Lung (tissue), 12 donors: ENCODE data around the gene PDHX. TPM values are rescaled to one million over a fixed set of nuclear protein-coding genes. Genes with fewer than 3 reads are reported as not detected.

Experiments used
- ATAC-seq: fragments of 200-7000 bp; cut with Tn5 transposase; one replicate; pipeline ENCODE4 v1.9.1; 2020; ENCODE audit warnings: moderate number of reproducible peaks; ENCODE audit not compliant: insufficient read depth, low FRiP score
- DNase-seq, 3 donors: peaks; one replicate each; pipeline ENCODE4 v3.0.0-alpha.2; 2013 to 2017
- H3K27ac ChIP-seq, 2 donors: one replicate each; pipeline ENCODE4 v1.5.1; 2013; ENCODE audit warnings: mild to moderate bottlenecking in 2 of 2, moderate library complexity in 2 of 2, control low read depth in 1 of 2, inconsistent platforms in 1 of 2, low read depth in 1 of 2, low read length in 1 of 2
- H3K27me3 ChIP-seq, 3 donors: one replicate each; pipeline ENCODE4 v1.5.1; 2013; ENCODE audit warnings: low read length in 2 of 3; ENCODE audit not compliant: control insufficient read depth in 3 of 3, insufficient read depth in 3 of 3
- H3K36me3 ChIP-seq, 4 donors: one replicate each; pipeline ENCODE4 v1.5.1; 2013; ENCODE audit warnings: low read length in 4 of 4, mild to moderate bottlenecking in 1 of 4, moderate library complexity in 1 of 4; ENCODE audit not compliant: control insufficient read depth in 4 of 4, insufficient read depth in 4 of 4
- H3K4me1 ChIP-seq, 5 donors: one replicate each; pipeline ENCODE4 v1.5.1; 2013; ENCODE audit warnings: low read length in 5 of 5, mild to moderate bottlenecking in 2 of 5, moderate library complexity in 1 of 5; ENCODE audit not compliant: control insufficient read depth in 5 of 5, insufficient read depth in 5 of 5
- H3K4me3 ChIP-seq: one replicate; pipeline ENCODE4 v1.5.1; 2013; ENCODE audit warnings: mild to moderate bottlenecking, control low read depth, moderate library complexity
- H3K9ac ChIP-seq, 2 donors: one replicate each; pipeline ENCODE4 v1.5.1; 2013; ENCODE audit warnings: low read length in 2 of 2, control low read depth in 1 of 2; ENCODE audit not compliant: insufficient read depth in 1 of 2
- H3K9me3 ChIP-seq, 4 donors: one replicate each; pipeline ENCODE4 v1.5.1; 2013; ENCODE audit warnings: low read length in 3 of 4, mild to moderate bottlenecking in 1 of 4, moderate library complexity in 1 of 4; ENCODE audit not compliant: control insufficient read depth in 4 of 4, insufficient read depth in 3 of 4
- CTCF ChIP-seq: IDR thresholded peaks from 2 replicates; pipeline ENCODE4 v1.5.1; 2012; ENCODE audit warnings: mild to moderate bottlenecking; ENCODE audit errors: control extremely low read depth, extremely low read depth
- WGBS, 2 donors: extraction: QIAGEN DNeasy Blood & Tissue Kit; methylation state at CpG; one replicate each; pipeline ENCODE4 v1.1.7; 2013; 5-methylcytosine and 5-hydroxymethylcytosine counted together
- polyA plus RNA-seq, 2 donors: library from polyadenylated mRNA; stranded (reverse); fragments of 200-250 nt; gene quantifications; one replicate each; pipeline ENCODE4 v1.2.1, GENCODE V29; 2013
- total RNA-seq, 2 donors: library from RNA; depleted of rRNA in 1 of 2; stranded (reverse); fragments of >200 nt in 1 of 2; gene quantifications; one replicate each; pipeline ENCODE4 v1.2.1, GENCODE V29; 2014 to 2021
- donor health status: control.
- donor health status: control.
- donor health status: Bipolar disorder and iron deficiency.
- donor health status: healthy.
- donor health status: DM: yes; HTN: yes; CAD: no.

The PDHX gene
- total and polyA plus RNA-seq, 4 donors: 18.5 to 37.5 (median 23.8) TPM

- Histone ChIP-seq H3K4me3 (no peak overlapping the region), H3K27me3 (no peaks in the 10 kb centered on the region), H3K36me3 (peaks cover 0 to 4% (median 0%) of the 10 kb centered on the region in 4 donors), H3K9me3 (no peaks in the 10 kb centered on the region), H3K27ac (no peak overlapping the region), H3K9ac (no peak overlapping the region), H3K4me1 (peaks cover 0 to 23% (median 3%) of the 10 kb centered on the region in 5 donors)
- WGBS, 2 donors: 8 to 22% methylated on average over 2 of the region's 2 CpGs
- TF ChIP-seq CTCF: peak; percentile 66
- no peak for ATAC-seq
- peak in 2 of 3 donors; percentile 76 to 78 for DNase-seq
These were observed 9.8 kb downstream of the PDHX start for GRCh38 chr11:34926101-34926830.

- H3K27me3 ChIP-seq: no peaks in the 10 kb centered on the region
- ATAC-seq (no peak), DNase-seq (peak in 1 of 3 donors; percentile 22)
- peaks cover 0 to 23% (median 7%) of the 10 kb centered on the region in 5 donors for H3K4me1 ChIP-seq
- TF ChIP-seq CTCF: no peak
- no peaks in the 10 kb centered on the region for H3K9me3 ChIP-seq
- H3K4me3 ChIP-seq: no peak overlapping the region
- H3K9ac ChIP-seq: no peak overlapping the region
- peaks cover 0 to 1% (median 0%) of the 10 kb centered on the region in 4 donors for H3K36me3 ChIP-seq
- no peak overlapping the region for H3K27ac ChIP-seq
These were observed 10.4 kb downstream of the PDHX start for GRCh38 chr11:34926831-34927132.

- H3K4me1 ChIP-seq: peaks cover 0 to 23% (median 7%) of the 10 kb centered on the region in 5 donors
- WGBS, 2 donors: 59 to 69% methylated on average over 3 of the region's 3 CpGs
- ATAC-seq: no peak
- no peak overlapping the region for H3K4me3 ChIP-seq
- no peaks in the 10 kb centered on the region for H3K27me3 ChIP-seq
- no peak overlapping the region for H3K9ac ChIP-seq
- H3K9me3 ChIP-seq: no peaks in the 10 kb centered on the region
- TF ChIP-seq CTCF: no peak
- DNase-seq: no peak
- H3K36me3 ChIP-seq: peaks cover 0 to 14% (median 3%) of the 10 kb centered on the region in 4 donors
- H3K27ac ChIP-seq: no peak overlapping the region
These were observed 12.0 kb downstream of the PDHX start for GRCh38 chr11:34928268-34928959.
